CD4-positive, alpha-beta T cell treated with Interleukin-4 for 4 hours (primary cell): ENCODE results near the gene CCDC191.

Experiments used
- DNase-seq: peaks from one replicate; pipeline ENCODE4 v3.0.0-alpha.2; 2020

Gene CCDC191

GRCh38 chr3:114052216-114052615 lies 4.1 kb downstream of the CCDC191 start:
- no peak for DNase-seq

- no peak for DNase-seq
Measured at GRCh38 chr3:114043205-114043604, 13.1 kb downstream of the CCDC191 start.

- no peak for DNase-seq
Measured at GRCh38 chr3:114035896-114036295, 20.4 kb downstream of the CCDC191 start.

GRCh38 chr3:114034787-114035545 lies 21.4 kb downstream of the CCDC191 start:
- DNase-seq, result no peak

- DNase-seq, result no peak
Measured at GRCh38 chr3:114034211-114034610, 22.1 kb downstream of the CCDC191 start.

GRCh38 chr3:114033721-114034120 lies 22.6 kb downstream of the CCDC191 start:
- DNase-seq, result no peak

GRCh38 chr3:114026331-114026730 lies 30.0 kb downstream of the CCDC191 start:
- DNase-seq, result no peak

- DNase-seq, result no peak
Measured at GRCh38 chr3:114025451-114025850, 30.9 kb downstream of the CCDC191 start.

GRCh38 chr3:114022145-114022802 lies 34.1 kb downstream of the CCDC191 start:
- DNase-seq, result no peak

- no peak for DNase-seq
Measured at GRCh38 chr3:114020907-114021306, 35.4 kb downstream of the CCDC191 start.

GRCh38 chr3:114019486-114019885 lies 36.8 kb downstream of the CCDC191 start:
- DNase-seq, result no peak

- DNase-seq, result no peak
Measured at GRCh38 chr3:114014211-114014610, 42.1 kb downstream of the CCDC191 start.

- DNase-seq, result no peak
Measured at GRCh38 chr3:114011059-114011797, 45.1 kb downstream of the CCDC191 start.

- no peak for DNase-seq
Measured at GRCh38 chr3:114005481-114005880, 50.8 kb downstream of the CCDC191 start.

- DNase-seq, result peak; percentile 10
Measured at GRCh38 chr3:113985541-113985940, 70.8 kb downstream of the CCDC191 start.

GRCh38 chr3:113983544-113983943 lies 72.8 kb downstream of the CCDC191 start:
- DNase-seq, result no peak

GRCh38 chr3:113981803-113982202 lies 74.5 kb downstream of the CCDC191 start:
- no peak for DNase-seq

- no peak for DNase-seq
Measured at GRCh38 chr3:113979916-113980315, 76.4 kb downstream of the CCDC191 start.

- no peak for DNase-seq
Measured at GRCh38 chr3:113977822-113978221, 78.5 kb downstream of the CCDC191 start.

GRCh38 chr3:113968986-113969385 lies 87.3 kb downstream of the CCDC191 start:
- no peak for DNase-seq

GRCh38 chr3:113966172-113966571 lies 90.2 kb downstream of the CCDC191 start:
- DNase-seq, result no peak

GRCh38 chr3:113963879-113964278 lies 92.4 kb downstream of the CCDC191 start:
- DNase-seq, result no peak

- no peak for DNase-seq
Measured at GRCh38 chr3:113954091-113954685, 102.1 kb downstream of the CCDC191 start.
